Measurements from ENCODE around the gene UQCRFS1.

DNA sequence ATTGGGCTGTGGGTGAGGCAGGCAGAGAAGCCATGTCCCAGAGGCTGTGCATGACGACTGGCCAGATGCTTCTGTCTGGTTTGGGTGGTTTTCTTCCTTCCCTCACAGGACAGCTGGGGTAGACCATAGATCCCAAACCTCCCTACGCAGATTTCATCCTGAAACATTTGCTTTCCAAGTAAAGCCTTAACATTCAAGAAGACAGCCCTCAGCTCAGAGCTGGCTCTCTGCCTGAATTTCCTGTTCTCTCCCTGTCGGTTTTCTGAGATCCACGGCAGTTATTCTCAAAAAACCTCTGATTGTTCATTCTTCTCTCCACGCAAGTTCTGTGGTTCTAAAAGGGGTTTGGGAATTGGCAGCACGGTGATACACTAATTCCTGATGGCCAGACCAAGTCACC is 25.3 kb downstream of the UQCRFS1 start:
- no peak for TF ChIP-seq CTCF (IDR thresholded peaks at IDR 0.05)
- no peak for TF ChIP-seq POLR2A (IDR thresholded peaks at IDR 0.05)

Data from vagina (tissue), 2 donors.